ENCODE results near the gene FNIP1. TPM values are rescaled to one million over a fixed set of nuclear protein-coding genes. Genes with fewer than 3 reads are reported as not detected.
"Not testable (repeated sequence)": the region's sequence is repeated elsewhere in the genome, so short reads cannot be mapped to it uniquely, and the experiment has no call there.

The FNIP1 gene
- total RNA-seq, 1 donor from 2014 or later, result 28.5 TPM

DNA sequence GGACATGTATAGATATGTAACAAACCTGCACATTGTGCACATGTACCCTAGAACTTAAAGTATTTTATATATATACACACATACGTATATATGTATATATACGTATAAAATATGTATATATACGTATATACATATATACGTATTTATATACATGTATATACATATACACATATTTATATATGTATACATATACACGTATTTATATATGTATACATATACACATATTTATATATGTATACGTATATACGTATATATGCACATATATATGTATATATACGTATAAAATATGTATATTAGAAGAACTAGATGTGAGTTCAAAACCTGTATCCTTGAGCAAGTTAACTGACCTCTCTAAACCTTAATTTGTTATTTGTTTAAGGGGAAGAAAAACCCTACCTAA is 61.4 kb downstream of the FNIP1 start:
- peaks cover 25% of the 10 kb centered on the region for H3K79me2 ChIP-seq (ENCODE audit: insufficient read depth, low read length)
- H3K27me3 ChIP-seq (ENCODE audit: insufficient read depth, low read length), result no peaks in the 10 kb centered on the region
- H3K4me1 Mint-ChIP-seq (ENCODE audit: low read depth, unreplicated experiment), result no peaks in the 10 kb centered on the region
- no peak overlapping the region for H3K4me2 ChIP-seq (ENCODE audit: low read length)
- H3K9me3 Mint-ChIP-seq (ENCODE audit: unreplicated experiment), result peaks cover 6% of the 10 kb centered on the region
- H3K4me1 ChIP-seq (ENCODE audit: insufficient read depth, low read length), result no peaks in the 10 kb centered on the region
- H3K36me3 Mint-ChIP-seq (ENCODE audit: low read depth, unreplicated experiment), result peaks cover 9% of the 10 kb centered on the region
- H2AFZ ChIP-seq (ENCODE audit: low read depth, low read length), result no peak overlapping the region
- H3K9ac ChIP-seq (ENCODE audit: low read length), result no peak overlapping the region
- H3K27ac ChIP-seq (ENCODE audit: low read depth, low read length), result no peak overlapping the region
- DNase-seq (ENCODE audit: low read depth) (no peak), FAIRE-seq (no peak)
- no peak for TF ChIP-seq EZH2 (IDR thresholded peaks at IDR 0.05; ENCODE audit: insufficient read depth, low read length)
- TF ChIP-seq, protein P1, sequence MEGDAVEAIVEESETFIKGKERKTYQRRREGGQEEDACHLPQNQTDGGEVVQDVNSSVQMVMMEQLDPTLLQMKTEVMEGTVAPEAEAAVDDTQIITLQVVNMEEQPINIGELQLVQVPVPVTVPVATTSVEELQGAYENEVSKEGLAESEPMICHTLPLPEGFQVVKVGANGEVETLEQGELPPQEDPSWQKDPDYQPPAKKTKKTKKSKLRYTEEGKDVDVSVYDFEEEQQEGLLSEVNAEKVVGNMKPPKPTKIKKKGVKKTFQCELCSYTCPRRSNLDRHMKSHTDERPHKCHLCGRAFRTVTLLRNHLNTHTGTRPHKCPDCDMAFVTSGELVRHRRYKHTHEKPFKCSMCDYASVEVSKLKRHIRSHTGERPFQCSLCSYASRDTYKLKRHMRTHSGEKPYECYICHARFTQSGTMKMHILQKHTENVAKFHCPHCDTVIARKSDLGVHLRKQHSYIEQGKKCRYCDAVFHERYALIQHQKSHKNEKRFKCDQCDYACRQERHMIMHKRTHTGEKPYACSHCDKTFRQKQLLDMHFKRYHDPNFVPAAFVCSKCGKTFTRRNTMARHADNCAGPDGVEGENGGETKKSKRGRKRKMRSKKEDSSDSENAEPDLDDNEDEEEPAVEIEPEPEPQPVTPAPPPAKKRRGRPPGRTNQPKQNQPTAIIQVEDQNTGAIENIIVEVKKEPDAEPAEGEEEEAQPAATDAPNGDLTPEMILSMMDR (IDR thresholded peaks at IDR 0.05; ENCODE audit: insufficient read depth, low read depth, low read length), result no peak
- H3K4me3 ChIP-seq (ENCODE audit: insufficient read depth, low read depth, low read length), result no peak overlapping the region
- no peaks in the 10 kb centered on the region for H3K9me3 ChIP-seq (ENCODE audit: insufficient read depth, low read depth, low read length)
- peaks cover 14% of the 10 kb centered on the region for H4K20me1 ChIP-seq (ENCODE audit: insufficient read depth, low read length)
- peaks cover 2% of the 10 kb centered on the region for H3K36me3 ChIP-seq (ENCODE audit: insufficient read depth, low read length)
- no peaks in the 10 kb centered on the region for H3K27me3 Mint-ChIP-seq (ENCODE audit: low read depth, unreplicated experiment)
- no peak overlapping the region for H3K27ac Mint-ChIP-seq (ENCODE audit: unreplicated experiment)
- no peak overlapping the region for H3K4me3 Mint-ChIP-seq (ENCODE audit: unreplicated experiment)

DNA sequence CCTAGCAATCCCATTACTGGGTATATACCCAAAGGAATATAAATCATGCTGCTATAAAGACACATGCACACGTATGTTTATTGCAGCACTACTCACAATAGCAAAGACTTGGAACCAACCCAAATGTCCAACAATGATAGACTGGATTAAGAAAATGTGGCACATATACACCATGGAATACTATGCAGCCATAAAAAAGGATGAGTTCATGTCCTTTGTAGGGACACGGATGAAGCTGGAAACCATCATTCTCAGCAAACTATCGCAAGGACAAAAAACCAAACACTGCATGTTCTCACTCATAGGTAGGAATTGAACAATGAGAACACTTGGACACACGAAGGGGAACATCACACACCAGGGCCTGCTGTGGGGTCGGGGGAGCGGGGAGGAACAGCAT is 61.9 kb downstream of the FNIP1 start:
- not testable (repeated sequence) for H3K9me3 ChIP-seq (ENCODE audit: insufficient read depth, low read depth, low read length); H3K9ac ChIP-seq (ENCODE audit: low read length); H3K27me3 Mint-ChIP-seq (ENCODE audit: low read depth, unreplicated experiment); FAIRE-seq; H3K4me3 Mint-ChIP-seq (ENCODE audit: unreplicated experiment); H3K4me1 Mint-ChIP-seq (ENCODE audit: low read depth, unreplicated experiment); H3K27ac Mint-ChIP-seq (ENCODE audit: unreplicated experiment); H3K9me3 Mint-ChIP-seq (ENCODE audit: unreplicated experiment); H3K36me3 ChIP-seq (ENCODE audit: insufficient read depth, low read length); H3K4me3 ChIP-seq (ENCODE audit: insufficient read depth, low read depth, low read length); H3K27me3 ChIP-seq (ENCODE audit: insufficient read depth, low read length); H2AFZ ChIP-seq (ENCODE audit: low read depth, low read length); H3K4me2 ChIP-seq (ENCODE audit: low read length); H3K27ac ChIP-seq (ENCODE audit: low read depth, low read length); H3K4me1 ChIP-seq (ENCODE audit: insufficient read depth, low read length); DNase-seq (ENCODE audit: low read depth)
- H4K20me1 ChIP-seq (ENCODE audit: insufficient read depth, low read length), result peaks cover 14% of the 10 kb centered on the region
- H3K79me2 ChIP-seq (ENCODE audit: insufficient read depth, low read length), result peaks cover 25% of the 10 kb centered on the region
- peaks cover 12% of the 10 kb centered on the region for H3K36me3 Mint-ChIP-seq (ENCODE audit: low read depth, unreplicated experiment)

DNA sequence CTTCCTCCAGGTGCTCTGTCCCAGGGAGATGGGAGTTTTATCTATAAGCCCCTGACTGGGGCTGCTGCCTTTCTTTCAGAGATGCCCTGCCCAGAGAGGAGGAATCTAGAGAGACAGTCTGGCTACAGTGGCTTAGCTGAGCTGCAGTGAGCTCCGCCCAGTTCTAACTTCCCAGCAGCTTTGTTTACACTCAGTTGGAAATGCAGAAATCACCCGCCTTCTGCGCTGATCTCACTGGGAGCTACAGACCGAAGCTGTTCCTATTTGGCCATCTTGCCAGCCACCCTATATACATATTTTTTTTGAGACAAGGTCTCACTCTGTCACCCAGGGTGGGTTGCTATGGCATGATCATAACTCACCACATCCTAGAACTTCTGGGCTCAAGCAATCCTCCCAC is 67.5 kb downstream of the FNIP1 start:
- not testable (repeated sequence) for H3K9me3 ChIP-seq (ENCODE audit: insufficient read depth, low read depth, low read length); H3K4me3 ChIP-seq (ENCODE audit: insufficient read depth, low read depth, low read length); FAIRE-seq; DNase-seq (ENCODE audit: low read depth); H3K27me3 Mint-ChIP-seq (ENCODE audit: low read depth, unreplicated experiment); H3K4me1 ChIP-seq (ENCODE audit: insufficient read depth, low read length); H3K36me3 ChIP-seq (ENCODE audit: insufficient read depth, low read length); H3K79me2 ChIP-seq (ENCODE audit: insufficient read depth, low read length); H2AFZ ChIP-seq (ENCODE audit: low read depth, low read length); H3K27ac ChIP-seq (ENCODE audit: low read depth, low read length); H3K4me3 Mint-ChIP-seq (ENCODE audit: unreplicated experiment); H3K4me2 ChIP-seq (ENCODE audit: low read length); H3K4me1 Mint-ChIP-seq (ENCODE audit: low read depth, unreplicated experiment); H3K27ac Mint-ChIP-seq (ENCODE audit: unreplicated experiment); H3K9ac ChIP-seq (ENCODE audit: low read length); H3K27me3 ChIP-seq (ENCODE audit: insufficient read depth, low read length)
- Mint-ChIP-seq H3K36me3 (ENCODE audit: low read depth, unreplicated experiment) (peaks cover 42% of the 10 kb centered on the region), H3K9me3 (ENCODE audit: unreplicated experiment) (peaks cover 18% of the 10 kb centered on the region)
- H4K20me1 ChIP-seq (ENCODE audit: insufficient read depth, low read length), result peaks cover 12% of the 10 kb centered on the region

DNA sequence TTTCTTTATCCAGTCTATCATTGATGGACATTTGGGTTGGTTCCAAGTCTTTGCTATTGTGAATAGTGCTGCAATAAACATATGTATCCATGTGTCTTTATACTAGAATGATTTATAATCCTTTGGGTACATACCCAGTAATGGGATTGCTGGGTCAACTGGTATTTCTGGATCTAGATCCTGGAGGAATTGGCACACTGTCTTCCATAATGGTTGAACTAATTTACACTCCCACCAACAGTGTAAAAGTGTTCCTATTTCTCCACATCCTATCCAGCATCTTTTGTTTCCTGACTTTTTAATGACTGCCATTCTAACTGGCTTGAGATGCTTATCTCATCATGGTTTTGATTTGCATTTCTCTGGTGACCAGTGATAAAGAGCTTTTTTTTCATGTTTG is 72.7 kb downstream of the FNIP1 start:
- H3K9me3 ChIP-seq (ENCODE audit: insufficient read depth, low read depth, low read length); H3K36me3 ChIP-seq (ENCODE audit: insufficient read depth, low read length); H3K27me3 Mint-ChIP-seq (ENCODE audit: low read depth, unreplicated experiment); H2AFZ ChIP-seq (ENCODE audit: low read depth, low read length); H3K27ac ChIP-seq (ENCODE audit: low read depth, low read length); H3K79me2 ChIP-seq (ENCODE audit: insufficient read depth, low read length); H3K4me1 ChIP-seq (ENCODE audit: insufficient read depth, low read length); H3K4me3 Mint-ChIP-seq (ENCODE audit: unreplicated experiment); H3K27ac Mint-ChIP-seq (ENCODE audit: unreplicated experiment); H3K4me3 ChIP-seq (ENCODE audit: insufficient read depth, low read depth, low read length); H3K9ac ChIP-seq (ENCODE audit: low read length); H3K4me2 ChIP-seq (ENCODE audit: low read length); H3K27me3 ChIP-seq (ENCODE audit: insufficient read depth, low read length); DNase-seq (ENCODE audit: low read depth); FAIRE-seq; H3K4me1 Mint-ChIP-seq (ENCODE audit: low read depth, unreplicated experiment): not testable (repeated sequence)
- H4K20me1 ChIP-seq (ENCODE audit: insufficient read depth, low read length), result peaks cover 24% of the 10 kb centered on the region
- Mint-ChIP-seq H3K9me3 (ENCODE audit: unreplicated experiment) (peaks cover 13% of the 10 kb centered on the region), H3K36me3 (ENCODE audit: low read depth, unreplicated experiment) (peaks cover 33% of the 10 kb centered on the region)

All from astrocyte (in vitro differentiated cells and primary cell).